ENCODE measurements around the gene LIN52.

DNA sequence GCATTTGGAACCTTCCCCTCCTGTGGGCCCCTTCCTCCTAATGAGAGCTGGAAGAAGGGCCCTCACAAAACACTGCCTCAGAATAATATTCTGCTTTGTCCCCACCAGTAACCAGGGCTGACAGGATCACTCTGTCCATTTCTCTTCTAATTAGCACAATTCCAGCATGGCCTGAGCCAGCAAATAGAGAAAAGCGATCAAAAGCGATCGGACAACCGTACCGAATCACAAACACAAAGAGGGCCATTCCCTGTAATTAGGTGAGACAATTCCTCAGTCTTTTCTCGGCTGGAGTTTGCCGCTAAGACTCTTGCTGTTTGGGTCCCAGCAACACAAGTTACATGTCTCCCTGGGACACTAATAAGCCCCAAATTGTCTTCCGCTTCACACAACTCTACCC is 118.9 kb downstream of the LIN52 start:
- TF ChIP-seq, protein P1, sequence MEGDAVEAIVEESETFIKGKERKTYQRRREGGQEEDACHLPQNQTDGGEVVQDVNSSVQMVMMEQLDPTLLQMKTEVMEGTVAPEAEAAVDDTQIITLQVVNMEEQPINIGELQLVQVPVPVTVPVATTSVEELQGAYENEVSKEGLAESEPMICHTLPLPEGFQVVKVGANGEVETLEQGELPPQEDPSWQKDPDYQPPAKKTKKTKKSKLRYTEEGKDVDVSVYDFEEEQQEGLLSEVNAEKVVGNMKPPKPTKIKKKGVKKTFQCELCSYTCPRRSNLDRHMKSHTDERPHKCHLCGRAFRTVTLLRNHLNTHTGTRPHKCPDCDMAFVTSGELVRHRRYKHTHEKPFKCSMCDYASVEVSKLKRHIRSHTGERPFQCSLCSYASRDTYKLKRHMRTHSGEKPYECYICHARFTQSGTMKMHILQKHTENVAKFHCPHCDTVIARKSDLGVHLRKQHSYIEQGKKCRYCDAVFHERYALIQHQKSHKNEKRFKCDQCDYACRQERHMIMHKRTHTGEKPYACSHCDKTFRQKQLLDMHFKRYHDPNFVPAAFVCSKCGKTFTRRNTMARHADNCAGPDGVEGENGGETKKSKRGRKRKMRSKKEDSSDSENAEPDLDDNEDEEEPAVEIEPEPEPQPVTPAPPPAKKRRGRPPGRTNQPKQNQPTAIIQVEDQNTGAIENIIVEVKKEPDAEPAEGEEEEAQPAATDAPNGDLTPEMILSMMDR (IDR thresholded peaks at IDR 0.05) = no peak
- TF ChIP-seq POLR2A (IDR thresholded peaks at IDR 0.05) = no peak
